Glomerular visceral epithelial cell (primary cell): ENCODE results near the gene CBX8.

Source experiments
- DNase-seq: peaks from one replicate; pipeline ENCODE4 v3.0.0-alpha.2; 2016; ENCODE audit errors: extremely low spot score

CBX8 gene

GRCh38 chr17:79750650-79751545 is 46.0 kb downstream of the CBX8 start:
- DNase-seq, result no peak

- DNase-seq, result no peak
Observed at GRCh38 chr17:79749958-79750357, 46.9 kb downstream of the CBX8 start.

- DNase-seq, result no peak
Observed at GRCh38 chr17:79749156-79749815, 47.6 kb downstream of the CBX8 start.

- no peak for DNase-seq
Observed at GRCh38 chr17:79748295-79749099, 48.4 kb downstream of the CBX8 start.

- no peak for DNase-seq
Observed at GRCh38 chr17:79747508-79748294, 49.2 kb downstream of the CBX8 start.

GRCh38 chr17:79746889-79747507 is 49.9 kb downstream of the CBX8 start:
- DNase-seq, result no peak

- no peak for DNase-seq
Observed at GRCh38 chr17:79745641-79746105, 51.2 kb downstream of the CBX8 start.

- DNase-seq, result no peak
Observed at GRCh38 chr17:79743614-79744013, 53.3 kb downstream of the CBX8 start.

GRCh38 chr17:79742951-79743476 is 53.9 kb downstream of the CBX8 start:
- no peak for DNase-seq

GRCh38 chr17:79742589-79742918 is 54.3 kb downstream of the CBX8 start:
- DNase-seq, result no peak
